HFF-Myc (cell line): ENCODE data around the gene IL25.
"Not testable (repeated sequence)": the region's sequence is repeated elsewhere in the genome, so short reads cannot be mapped to it uniquely, and the experiment has no call there.

Experiments used
- DNase-seq: peaks from one replicate; pipeline ENCODE4 v3.0.0-alpha.2; 2011; ENCODE audit warnings: low read depth; ENCODE audit errors: extremely low read depth
- H3K4me3 ChIP-seq: replicated peaks from 2 replicates; pipeline ENCODE4 v1.5.1; 2011; ENCODE audit warnings: low read depth, mild to moderate bottlenecking, control low read depth, low read length
- CTCF ChIP-seq: IDR thresholded peaks from 2 replicates; pipeline ENCODE4 v1.5.1; 2012; ENCODE audit warnings: mild to moderate bottlenecking, low read depth, low read length, control low read depth; ENCODE audit errors: missing control alignments

Gene IL25

GRCh38 chr14:23392613-23393012, 20.0 kb downstream of the IL25 start:
- TF ChIP-seq CTCF = no peak
- no peak for DNase-seq

GRCh38 chr14:23396126-23396525, 23.5 kb downstream of the IL25 start:
- no peak for DNase-seq
- no peak overlapping the region for H3K4me3 ChIP-seq
- no peak for TF ChIP-seq CTCF

More at GRCh38 chr14:23392613-23393012, 20.0 kb downstream of the IL25 start:
- H3K4me3 ChIP-seq = no peak overlapping the region

GRCh38 chr14:23396781-23397407, 24.3 kb downstream of the IL25 start:
- DNase-seq = no peak
- H3K4me3 ChIP-seq = no peak overlapping the region
- no peak for TF ChIP-seq CTCF

- no peak overlapping the region for H3K4me3 ChIP-seq
- TF ChIP-seq CTCF = no peak
- DNase-seq = no peak
Measured at GRCh38 chr14:23398348-23398747, 25.7 kb downstream of the IL25 start.

GRCh38 chr14:23399136-23399535, 26.5 kb downstream of the IL25 start:
- no peak for TF ChIP-seq CTCF

GRCh38 chr14:23399591-23399990, 27.0 kb downstream of the IL25 start:
- H3K4me3 ChIP-seq = no peak overlapping the region
- TF ChIP-seq CTCF = no peak

More at GRCh38 chr14:23399136-23399535, 26.5 kb downstream of the IL25 start:
- DNase-seq = no peak
- no peak overlapping the region for H3K4me3 ChIP-seq

GRCh38 chr14:23400496-23401149, 28.0 kb downstream of the IL25 start:
- DNase-seq, H3K4me3 ChIP-seq: not testable (repeated sequence)

More at GRCh38 chr14:23399591-23399990, 27.0 kb downstream of the IL25 start:
- DNase-seq = no peak
